AG09309 (cell line): ENCODE measurements around the gene UBE2D1.

Source experiments
- DNase-seq: peaks from one replicate; pipeline ENCODE4 v3.0.0-alpha.2; 2010; ENCODE audit warnings: low read depth
- H3K4me3 ChIP-seq: 2 replicates; pipeline ENCODE4 v1.5.1; 2011; ENCODE audit warnings: mild to moderate bottlenecking, low read depth, low read length, moderate library complexity; ENCODE audit not compliant: control insufficient read depth
- TF ChIP-seq, protein P1 (sequence below): IDR thresholded peaks from 2 replicates; pipeline ENCODE4 v1.5.1; 2011; ENCODE audit warnings: mild to moderate bottlenecking, low read depth, low read length, inconsistent platforms; ENCODE audit not compliant: insufficient read depth, control insufficient read depth; ENCODE audit errors: missing control alignments

Gene UBE2D1

GRCh38 chr10:58335306-58336005 lies 650 bp downstream of the UBE2D1 start:
- H3K4me3 ChIP-seq: peak overlapping the region; percentile 97
- no peak for DNase-seq
- TF ChIP-seq, protein P1, sequence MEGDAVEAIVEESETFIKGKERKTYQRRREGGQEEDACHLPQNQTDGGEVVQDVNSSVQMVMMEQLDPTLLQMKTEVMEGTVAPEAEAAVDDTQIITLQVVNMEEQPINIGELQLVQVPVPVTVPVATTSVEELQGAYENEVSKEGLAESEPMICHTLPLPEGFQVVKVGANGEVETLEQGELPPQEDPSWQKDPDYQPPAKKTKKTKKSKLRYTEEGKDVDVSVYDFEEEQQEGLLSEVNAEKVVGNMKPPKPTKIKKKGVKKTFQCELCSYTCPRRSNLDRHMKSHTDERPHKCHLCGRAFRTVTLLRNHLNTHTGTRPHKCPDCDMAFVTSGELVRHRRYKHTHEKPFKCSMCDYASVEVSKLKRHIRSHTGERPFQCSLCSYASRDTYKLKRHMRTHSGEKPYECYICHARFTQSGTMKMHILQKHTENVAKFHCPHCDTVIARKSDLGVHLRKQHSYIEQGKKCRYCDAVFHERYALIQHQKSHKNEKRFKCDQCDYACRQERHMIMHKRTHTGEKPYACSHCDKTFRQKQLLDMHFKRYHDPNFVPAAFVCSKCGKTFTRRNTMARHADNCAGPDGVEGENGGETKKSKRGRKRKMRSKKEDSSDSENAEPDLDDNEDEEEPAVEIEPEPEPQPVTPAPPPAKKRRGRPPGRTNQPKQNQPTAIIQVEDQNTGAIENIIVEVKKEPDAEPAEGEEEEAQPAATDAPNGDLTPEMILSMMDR: no peak

DNA sequence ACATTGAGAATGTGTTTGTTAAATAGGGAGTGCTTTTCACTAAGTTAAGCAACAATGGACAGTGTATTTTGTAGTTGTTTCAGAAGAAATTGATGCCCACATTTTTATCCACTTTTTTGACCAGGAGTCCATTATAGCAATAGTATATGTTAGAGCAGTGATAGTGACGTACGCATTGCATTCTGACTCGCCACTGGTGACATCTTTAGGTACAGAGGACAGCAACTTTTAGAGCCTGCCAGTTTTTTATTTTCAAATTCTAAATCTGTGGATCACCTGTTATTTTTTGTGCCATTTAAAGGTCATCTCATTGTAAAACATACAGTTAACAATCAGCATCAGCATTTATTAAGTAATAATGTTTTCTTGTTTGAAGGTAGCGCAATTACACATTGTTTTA lies 1.4 kb downstream of the UBE2D1 start:
- peak overlapping the region; percentile 97 for H3K4me3 ChIP-seq
- TF ChIP-seq, protein P1: no peak
- no peak for DNase-seq

DNA sequence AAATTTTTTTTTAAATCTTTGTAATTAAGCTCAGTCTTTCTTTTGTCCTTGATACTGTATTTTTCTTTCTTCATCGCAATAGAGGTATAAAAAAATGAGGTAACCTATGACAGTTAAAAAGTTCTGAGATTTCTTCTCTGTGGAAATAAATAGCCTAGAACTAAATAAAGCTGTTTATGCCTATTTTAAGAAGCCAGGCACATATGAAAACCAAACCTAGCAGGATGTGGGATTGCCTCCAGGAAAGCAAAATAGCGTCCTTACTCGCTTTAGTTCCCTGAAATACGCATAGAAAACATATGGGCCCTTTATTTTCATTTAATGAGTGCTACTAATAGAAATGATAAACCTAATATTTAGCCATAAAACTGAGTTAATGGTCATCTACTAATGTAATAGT lies 6.6 kb downstream of the UBE2D1 start:
- TF ChIP-seq, protein P1: no peak
- DNase-seq: no peak
- no peak overlapping the region for H3K4me3 ChIP-seq

GRCh38 chr10:58341947-58342346 lies 7.1 kb downstream of the UBE2D1 start:
- TF ChIP-seq, protein P1: no peak
- DNase-seq: no peak
- no peak overlapping the region for H3K4me3 ChIP-seq

DNA sequence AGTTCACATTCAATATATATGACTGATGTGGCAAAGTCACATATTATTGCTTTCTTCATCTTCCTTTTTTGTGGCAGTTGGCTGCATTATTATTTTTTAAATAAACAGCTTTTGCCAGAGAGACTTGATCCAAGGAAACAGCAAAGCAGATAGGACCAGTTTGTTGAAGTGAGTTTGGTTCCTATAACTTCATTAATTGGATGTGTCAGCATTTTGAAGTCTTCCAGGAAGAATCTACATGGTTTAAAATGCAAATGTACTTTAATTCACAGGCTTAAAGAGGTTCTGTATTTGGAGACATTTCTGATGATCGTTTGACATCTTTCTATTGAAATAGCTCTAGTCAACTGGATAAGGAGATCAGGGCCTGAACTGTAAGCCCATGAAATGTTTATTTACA lies 13.2 kb downstream of the UBE2D1 start:
- H3K4me3 ChIP-seq: no peak overlapping the region
- TF ChIP-seq, protein P1: no peak
- DNase-seq: no peak

DNA sequence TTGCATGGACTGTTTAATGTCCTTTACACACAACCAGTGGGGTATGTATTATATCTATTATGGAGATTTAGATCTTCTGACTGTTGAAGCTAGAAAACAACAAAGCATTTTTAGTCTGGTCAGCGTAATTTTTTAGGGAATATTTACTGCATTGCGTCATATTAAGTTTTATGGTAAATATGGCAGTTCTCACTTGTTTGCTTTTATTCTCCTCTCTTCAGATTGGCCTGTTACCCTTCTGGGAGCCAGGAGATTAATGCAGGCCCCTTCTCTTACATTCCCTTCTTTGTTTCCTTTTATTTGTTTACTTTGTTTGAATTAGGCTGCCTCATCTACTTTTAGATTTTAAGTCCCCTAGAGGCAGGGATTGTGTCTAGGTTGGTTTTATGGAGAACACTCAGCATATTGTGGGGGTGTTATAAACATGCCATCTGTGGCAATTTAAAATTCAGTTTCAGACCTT lies 13.8 kb downstream of the UBE2D1 start:
- DNase-seq: no peak
- H3K4me3 ChIP-seq: no peak overlapping the region
- TF ChIP-seq, protein P1: no peak
